ENCODE results near the gene PDE2A. TPM values are rescaled to one million over a fixed set of nuclear protein-coding genes. Genes with fewer than 3 reads are reported as not detected.

PDE2A gene
- polyA plus RNA-seq, 3 donors: 0.18 to 1.7 (median 0.53) TPM

DNA sequence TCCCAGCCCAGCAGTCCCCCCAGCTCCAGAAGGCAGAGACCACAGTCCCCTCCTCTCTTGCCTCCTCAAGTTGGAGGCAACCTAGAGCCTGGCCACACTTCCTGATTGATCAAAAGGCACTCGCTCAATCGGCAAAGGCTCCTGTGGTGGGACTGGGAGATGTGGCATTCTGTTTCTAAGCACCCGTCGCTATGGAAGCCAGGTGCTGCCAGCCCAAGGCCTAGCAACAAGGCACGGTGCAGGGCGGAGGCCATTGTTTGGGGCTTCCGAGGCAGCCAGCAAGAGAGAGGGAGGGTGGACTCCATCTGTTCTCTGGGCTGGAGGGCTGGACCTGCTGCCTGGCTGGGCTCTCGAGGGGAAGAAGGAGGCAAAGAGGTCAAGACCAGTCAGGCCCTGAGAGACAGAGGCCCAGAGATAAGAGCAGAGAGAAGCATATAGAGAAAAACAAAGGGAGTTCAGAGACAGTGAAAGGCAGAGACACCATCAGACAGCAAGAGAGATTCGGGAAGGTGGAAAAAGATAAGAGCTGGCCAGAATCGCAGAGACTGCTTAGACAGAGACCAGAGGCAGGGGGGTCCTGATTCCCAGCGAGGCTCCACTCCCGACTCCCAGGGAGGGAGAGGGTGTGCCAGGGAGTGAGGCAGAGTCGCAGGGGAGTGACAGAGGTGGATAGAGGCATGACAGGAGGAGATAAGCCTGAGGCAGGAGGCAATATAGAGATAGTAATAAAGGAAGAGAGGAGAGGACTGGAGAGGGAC, 21.2 kb downstream of the PDE2A start:
- intact Hi-C loops (cut with micrococcal nuclease): no loop called here
- no peaks in the 10 kb centered on the region for H3K79me2 ChIP-seq (ENCODE audit: insufficient read depth, low read length)
- no peaks in the 10 kb centered on the region for H3K9me3 ChIP-seq (replicated peaks in 1 of 2; ENCODE audit: control insufficient read depth in 1 of 2, insufficient read depth in 1 of 2, low read length in 2 of 2)
- no peak for DNase-seq
- Mint-ChIP-seq H3K4me3 (no peak overlapping the region), H3K36me3 (no peaks in the 10 kb centered on the region), H3K9me3 (no peaks in the 10 kb centered on the region), H3K27ac (peak overlapping the region in 1 of 7 donors; percentile 70), H3K4me1 (peaks cover 5% of the 10 kb centered on the region), H3K27me3 (ENCODE audit: low read depth in 3 of 3) (peaks cover 4 to 16% (median 15%) of the 10 kb centered on the region in 3 donors)
- H3K4me1 ChIP-seq (ENCODE audit: control insufficient read depth in 1 of 2, insufficient read depth in 2 of 2, low read length in 2 of 2): no peaks in the 10 kb centered on the region
- H3K27ac ChIP-seq (ENCODE audit: low read depth in 1 of 2, low read length in 2 of 2): no peak overlapping the region
- no peak overlapping the region for H2AFZ ChIP-seq (ENCODE audit: insufficient read depth, low read depth, low read length, poor library complexity, severe bottlenecking)
- TF ChIP-seq, protein P1, sequence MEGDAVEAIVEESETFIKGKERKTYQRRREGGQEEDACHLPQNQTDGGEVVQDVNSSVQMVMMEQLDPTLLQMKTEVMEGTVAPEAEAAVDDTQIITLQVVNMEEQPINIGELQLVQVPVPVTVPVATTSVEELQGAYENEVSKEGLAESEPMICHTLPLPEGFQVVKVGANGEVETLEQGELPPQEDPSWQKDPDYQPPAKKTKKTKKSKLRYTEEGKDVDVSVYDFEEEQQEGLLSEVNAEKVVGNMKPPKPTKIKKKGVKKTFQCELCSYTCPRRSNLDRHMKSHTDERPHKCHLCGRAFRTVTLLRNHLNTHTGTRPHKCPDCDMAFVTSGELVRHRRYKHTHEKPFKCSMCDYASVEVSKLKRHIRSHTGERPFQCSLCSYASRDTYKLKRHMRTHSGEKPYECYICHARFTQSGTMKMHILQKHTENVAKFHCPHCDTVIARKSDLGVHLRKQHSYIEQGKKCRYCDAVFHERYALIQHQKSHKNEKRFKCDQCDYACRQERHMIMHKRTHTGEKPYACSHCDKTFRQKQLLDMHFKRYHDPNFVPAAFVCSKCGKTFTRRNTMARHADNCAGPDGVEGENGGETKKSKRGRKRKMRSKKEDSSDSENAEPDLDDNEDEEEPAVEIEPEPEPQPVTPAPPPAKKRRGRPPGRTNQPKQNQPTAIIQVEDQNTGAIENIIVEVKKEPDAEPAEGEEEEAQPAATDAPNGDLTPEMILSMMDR (IDR thresholded peaks at IDR 0.05): no peak
- H3K27me3 ChIP-seq (ENCODE audit: control insufficient read depth in 2 of 2, insufficient read depth in 2 of 2, low read length in 2 of 2): no peaks in the 10 kb centered on the region
- H3K36me3 ChIP-seq (replicated peaks in 1 of 2; ENCODE audit: control insufficient read depth in 1 of 2, insufficient read depth in 2 of 2, low read length in 2 of 2): no peaks in the 10 kb centered on the region
- 88% methylated on average over 13 of the region's 13 CpGs for WGBS (ENCODE audit: insufficient coverage)
- no peak overlapping the region for H3K4me3 ChIP-seq (replicated peaks in 1 of 3; ENCODE audit: low read depth in 2 of 3, low read length in 3 of 3)
- no peak overlapping the region for H3K4me2 ChIP-seq (replicated peaks; ENCODE audit: extremely low read depth, low read length, poor library complexity, severe bottlenecking)
- H3K9ac ChIP-seq (ENCODE audit: insufficient read depth, low read length, poor library complexity, severe bottlenecking): no peak overlapping the region
- no peaks in the 10 kb centered on the region for H4K20me1 ChIP-seq (ENCODE audit: insufficient read depth, low read length)

DNA sequence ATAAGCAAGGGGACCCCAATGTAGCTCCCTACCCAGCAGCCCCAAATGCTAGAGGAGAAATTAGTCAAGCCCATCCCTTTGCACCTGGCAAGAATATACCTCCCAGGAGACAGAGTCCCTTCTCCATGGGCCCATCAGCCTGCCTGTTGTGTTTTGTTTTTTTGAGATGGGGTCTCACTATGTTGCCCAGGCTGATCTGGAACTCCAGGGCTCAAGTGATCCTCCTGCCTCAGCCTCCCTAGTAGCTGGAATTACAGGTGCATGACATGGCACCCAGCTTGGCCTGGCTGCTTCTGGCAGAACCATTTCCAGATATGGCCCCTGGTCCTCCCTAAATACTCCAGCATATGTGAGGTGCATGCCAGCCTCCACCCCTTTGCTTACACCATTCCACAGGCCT, 22.1 kb downstream of the PDE2A start:
- Mint-ChIP-seq H3K36me3 (no peaks in the 10 kb centered on the region), H3K4me3 (no peak overlapping the region), H3K27ac (no peak overlapping the region), H3K27me3 (ENCODE audit: low read depth in 3 of 3) (peaks cover 4 to 16% (median 15%) of the 10 kb centered on the region in 3 donors), H3K4me1 (peaks cover 5% of the 10 kb centered on the region), H3K9me3 (no peaks in the 10 kb centered on the region)
- no peaks in the 10 kb centered on the region for H3K79me2 ChIP-seq (ENCODE audit: insufficient read depth, low read length)
- intact Hi-C loops (cut with micrococcal nuclease): no loop called here
- no peaks in the 10 kb centered on the region for H3K4me1 ChIP-seq (ENCODE audit: control insufficient read depth in 1 of 2, insufficient read depth in 2 of 2, low read length in 2 of 2)
- no peaks in the 10 kb centered on the region for H3K27me3 ChIP-seq (ENCODE audit: control insufficient read depth in 2 of 2, insufficient read depth in 2 of 2, low read length in 2 of 2)
- H3K36me3 ChIP-seq (replicated peaks in 1 of 2; ENCODE audit: control insufficient read depth in 1 of 2, insufficient read depth in 2 of 2, low read length in 2 of 2): no peaks in the 10 kb centered on the region
- DNase-seq: no peak
- no peak overlapping the region for H3K9ac ChIP-seq (ENCODE audit: insufficient read depth, low read length, poor library complexity, severe bottlenecking)
- H2AFZ ChIP-seq (ENCODE audit: insufficient read depth, low read depth, low read length, poor library complexity, severe bottlenecking): no peak overlapping the region
- no peaks in the 10 kb centered on the region for H4K20me1 ChIP-seq (ENCODE audit: insufficient read depth, low read length)
- no peak overlapping the region for H3K4me2 ChIP-seq (replicated peaks; ENCODE audit: extremely low read depth, low read length, poor library complexity, severe bottlenecking)
- no peaks in the 10 kb centered on the region for H3K9me3 ChIP-seq (replicated peaks in 1 of 2; ENCODE audit: control insufficient read depth in 1 of 2, insufficient read depth in 1 of 2, low read length in 2 of 2)
- no peak overlapping the region for H3K27ac ChIP-seq (ENCODE audit: low read depth in 1 of 2, low read length in 2 of 2)
- H3K4me3 ChIP-seq (replicated peaks in 1 of 3; ENCODE audit: low read depth in 2 of 3, low read length in 3 of 3): no peak overlapping the region
- TF ChIP-seq, protein P1 (IDR thresholded peaks at IDR 0.05): no peak
